Endothelial cell of umbilical vein (primary cell): Measurements from ENCODE around the gene SORCS1. TPM values are rescaled to one million over a fixed set of nuclear protein-coding genes. Genes with fewer than 3 reads are reported as not detected.

Source experiments
- BruUV-seq: library from RNA; stranded (reverse); fragments of 400-500 nt; replicated peaks from 2 replicates; lab custom pipeline; 2021; lab: Mats Ljungman, UMichigan
- CTCF ChIA-PET: fragments of 300-600, 350-600 bp; sonication (Branson Sonifier 250); formaldehyde crosslinking; loops from one replicate; lab custom pipeline; 2021; ENCODE audit warnings: antibody characterized with exemption, inconsistent platforms; lab: Charles Lee
- POLR2A ChIA-PET: fragments of 300-600, 350-600 bp; sonication (Branson Sonifier 250); formaldehyde crosslinking; loops from one replicate; lab custom pipeline; 2021; ENCODE audit warnings: antibody characterized with exemption, inconsistent platforms; lab: Charles Lee
- DNase-seq: peaks from one replicate; pipeline ENCODE4 v3.0.0-alpha.2; 2011; ENCODE audit warnings: low read depth, low spot score
- FAIRE-seq: peaks from 2 replicates; lab custom pipeline; 2011; peaks lifted over from hg19 to GRCh38; lab: Jason Lieb, UNC
- H2AFZ ChIP-seq: 2 replicates; pipeline ENCODE4 v1.6.0; 2012; ENCODE audit warnings: low read depth, low read length, control low read depth, inconsistent platforms
- H3K27ac ChIP-seq: 2 replicates; pipeline ENCODE4 v1.5.1; 2011; ENCODE audit warnings: low read depth, mild to moderate bottlenecking, control low read depth, low read length, moderate library complexity; ENCODE audit not compliant: insufficient read depth
- H3K27me3 ChIP-seq, 2 experiments: 2 replicates each; pipeline versions ENCODE4 v1.6.0 to v1.6.1; 2011; ENCODE audit warnings: low read length in 2 of 2, mixed read lengths in 1 of 2; ENCODE audit not compliant: control insufficient read depth in 2 of 2, insufficient read depth in 2 of 2
- H3K36me3 ChIP-seq, 2 experiments: 2 replicates in 1 of 2; 3 replicates in 1 of 2; pipeline ENCODE4 v1.5.1; 2011; ENCODE audit warnings: low read length in 2 of 2, mild to moderate bottlenecking in 1 of 2, moderate library complexity in 1 of 2; ENCODE audit not compliant: control insufficient read depth in 2 of 2, insufficient read depth in 2 of 2; ENCODE audit errors: extremely low read depth in 1 of 2
- H3K4me1 ChIP-seq: 3 replicates; pipeline ENCODE4 v1.5.1; 2011; ENCODE audit warnings: mild to moderate bottlenecking, low read length; ENCODE audit not compliant: control insufficient read depth, insufficient read depth; ENCODE audit errors: extremely low read depth
- H3K4me2 ChIP-seq: 2 replicates; pipeline ENCODE4 v1.6.1; 2011; ENCODE audit warnings: low read length, control low read depth, mixed read lengths; ENCODE audit not compliant: insufficient read depth
- H3K4me3 ChIP-seq, 3 experiments: fragments of 200-600 bp in 1 of 3; sonication (generic), shearing (Covaris generic) in 1 of 3; replicated peaks in 1 of 3; 2 replicates each; pipeline ENCODE4 v1.5.1; 2011 to 2016; ENCODE audit warnings: control low read depth in 3 of 3, low read length in 3 of 3, mild to moderate bottlenecking in 2 of 3, inconsistent platforms in 1 of 3, low read depth in 1 of 3, moderate library complexity in 1 of 3; ENCODE audit not compliant: insufficient read depth in 1 of 3
- H3K79me2 ChIP-seq: 2 replicates; pipeline ENCODE4 v1.6.0; 2012; ENCODE audit warnings: low read length, inconsistent platforms; ENCODE audit not compliant: control insufficient read depth, insufficient read depth
- H3K9ac ChIP-seq: replicated peaks from 2 replicates; pipeline ENCODE3; 2011; ENCODE audit warnings: low read length, control low read depth; ENCODE audit not compliant: insufficient read depth; ENCODE audit errors: extremely low read depth
- H3K9me1 ChIP-seq: replicated peaks from 3 replicates; pipeline ENCODE4 v1.6.0; 2011; ENCODE audit warnings: mild to moderate bottlenecking, low read length; ENCODE audit not compliant: control insufficient read depth, insufficient read depth; ENCODE audit errors: extremely low read depth
- H3K9me3 ChIP-seq: replicated peaks from 2 replicates; pipeline ENCODE4 v1.5.1; 2012; ENCODE audit warnings: low read length, inconsistent platforms; ENCODE audit not compliant: control insufficient read depth, insufficient read depth
- H4K20me1 ChIP-seq: replicated peaks from 2 replicates; pipeline ENCODE3; 2011; ENCODE audit warnings: mild to moderate bottlenecking, low read length; ENCODE audit not compliant: control insufficient read depth, insufficient read depth; ENCODE audit errors: extremely low read depth
- CTCF ChIP-seq, 2 donors: IDR thresholded peaks; 1 replicate in 1 of 2; 2 replicates in 1 of 2; pipeline ENCODE4 v1.5.1; 2011; ENCODE audit warnings: low read length in 2 of 2, mild to moderate bottlenecking in 2 of 2, moderate library complexity in 2 of 2, control low read depth in 1 of 2, inconsistent platforms in 1 of 2, low read depth in 1 of 2; ENCODE audit not compliant: insufficient read depth in 1 of 2; ENCODE audit errors: extremely low read depth in 1 of 2
- EZH2 ChIP-seq: IDR thresholded peaks from 2 replicates; pipeline ENCODE4 v1.6.1; 2012; ENCODE audit warnings: borderline replicate concordance, low read depth, mild to moderate bottlenecking, moderate library complexity, low read length, inconsistent platforms; ENCODE audit not compliant: severe bottlenecking
- FOS ChIP-seq: IDR thresholded peaks from 2 replicates; pipeline ENCODE4 v1.6.1; 2011; ENCODE audit warnings: mild to moderate bottlenecking, low read length, moderate library complexity, borderline replicate concordance; ENCODE audit not compliant: insufficient read depth
- GATA2 ChIP-seq: IDR thresholded peaks from 2 replicates; pipeline ENCODE4 v1.7.0; 2011; ENCODE audit warnings: low read depth, mild to moderate bottlenecking, moderate library complexity, mixed read lengths, low read length; ENCODE audit not compliant: insufficient read length, insufficient read depth
- JUN ChIP-seq: IDR thresholded peaks from 2 replicates; pipeline ENCODE4 v1.6.1; 2011; ENCODE audit warnings: borderline replicate concordance, low read depth; ENCODE audit not compliant: insufficient read length, insufficient read depth
- MAX ChIP-seq: IDR thresholded peaks from 2 replicates; pipeline ENCODE4 v1.6.1; 2011; ENCODE audit not compliant: insufficient read depth, insufficient read length
- MYC ChIP-seq: IDR thresholded peaks from one replicate; pipeline ENCODE4 v1.6.1; 2011; ENCODE audit warnings: mild to moderate bottlenecking, low read depth, low read length
- POLR2A ChIP-seq: IDR thresholded peaks from 2 replicates; pipeline ENCODE4 v1.6.1; 2012; ENCODE audit warnings: low read depth, mild to moderate bottlenecking, control low read depth, low read length
- POLR2AphosphoS5 ChIP-seq: IDR thresholded peaks from 2 replicates; pipeline ENCODE4 v1.6.1; 2012; ENCODE audit warnings: low read depth, mild to moderate bottlenecking, control low read depth, low read length, moderate library complexity; ENCODE audit not compliant: insufficient read depth
- dilution Hi-C: fragments of 300-500 bp; cut with MboI; formaldehyde crosslinking; loops from one replicate; pipeline ENCODE4 v1.15.0; 2019; ENCODE audit warnings: low sequenced_read_pairs; ENCODE audit not compliant: extremely low pct_ligation_motif_present
- intact Hi-C: fragments of 100-400 bp; cut with micrococcal nuclease; formaldehyde crosslinking; loops from one replicate; pipeline ENCODE4 v1.10.0; 2022
- polyA plus RNA-seq, 4 experiments: library from polyadenylated mRNA; depleted of rRNA in 3 of 4; stranded (reverse) in 3 of 4; unstranded in 1 of 4; fragments of >200 nt; gene quantifications; 2 replicates each; pipeline versions ENCODE4 v1.2.1 to v1.2.3, GENCODE V29; 2011 to 2012; ENCODE audit warnings: missing spikeins in 1 of 4
- total RNA-seq: library from RNA; stranded (reverse); gene quantifications from 2 replicates; pipeline ENCODE4 v1.2.3, GENCODE V29; 2021

SORCS1 gene
- total and polyA plus RNA-seq, 2 donors (not counting 3 experiments of a cell fraction or from before 2014, with no cell fraction given), result not detected

GRCh38 chr10:106825576-106826364, 338.7 kb downstream of the SORCS1 start:
- DNase-seq (no peak), FAIRE-seq (no peak)
- no peaks in the 10 kb centered on the region for H3K36me3 ChIP-seq
- H2AFZ ChIP-seq, result no peak overlapping the region
- H4K20me1 ChIP-seq, result no peaks in the 10 kb centered on the region
- H3K4me1 ChIP-seq, result no peaks in the 10 kb centered on the region
- H3K4me2 ChIP-seq, result no peak overlapping the region
- BruUV-seq, result no TSS peak
- no peak for TF ChIP-seq POLR2AphosphoS5
- no peak for TF ChIP-seq JUN
- no peak for TF ChIP-seq POLR2A
- no peak overlapping the region for H3K9ac ChIP-seq
- intact Hi-C loops, result no loop called here
- H3K79me2 ChIP-seq, result no peaks in the 10 kb centered on the region
- dilution Hi-C loops, result no loop called here
- no peaks in the 10 kb centered on the region for H3K9me1 ChIP-seq
- ChIA-PET CTCF (no interaction called here), POLR2A (no interaction called here)
- H3K27ac ChIP-seq, result no peak overlapping the region
- no peak overlapping the region for H3K4me3 ChIP-seq
- H3K9me3 ChIP-seq, result peaks cover 2% of the 10 kb centered on the region
- no peaks in the 10 kb centered on the region for H3K27me3 ChIP-seq

DNA sequence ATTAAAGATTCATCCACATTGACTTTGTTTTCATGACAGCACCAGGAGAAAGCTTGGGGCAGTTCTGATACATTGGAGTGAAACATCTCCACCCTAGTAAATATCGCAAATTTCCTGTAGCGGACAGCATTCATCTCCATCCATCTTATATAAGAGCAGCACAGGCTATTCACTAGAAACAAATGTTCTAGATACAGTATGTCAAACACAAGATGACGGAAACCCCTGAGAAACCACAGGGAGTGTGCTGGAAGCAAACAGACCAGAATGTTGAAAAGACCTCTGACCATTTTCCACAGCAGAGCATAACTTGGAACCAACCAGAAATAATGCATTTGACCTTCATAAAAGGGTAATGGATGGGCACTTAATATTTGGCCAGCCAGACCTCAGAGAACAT, 343.9 kb downstream of the SORCS1 start:
- dilution Hi-C loops, result no loop called here
- H4K20me1 ChIP-seq, result no peaks in the 10 kb centered on the region
- H3K9me3 ChIP-seq, result no peaks in the 10 kb centered on the region
- H3K4me3 ChIP-seq, result no peak overlapping the region
- no peaks in the 10 kb centered on the region for H3K79me2 ChIP-seq
- no peaks in the 10 kb centered on the region for H3K36me3 ChIP-seq
- no peak overlapping the region for H3K9ac ChIP-seq
- H2AFZ ChIP-seq, result no peak overlapping the region
- DNase-seq (no peak), FAIRE-seq (no peak)
- no peaks in the 10 kb centered on the region for H3K4me1 ChIP-seq
- no peaks in the 10 kb centered on the region for H3K27me3 ChIP-seq
- POLR2A ChIA-PET, result no interaction called here
- CTCF ChIA-PET, result no interaction called here
- intact Hi-C loops, result no loop called here
- H3K27ac ChIP-seq, result no peak overlapping the region
- no peaks in the 10 kb centered on the region for H3K9me1 ChIP-seq
- H3K4me2 ChIP-seq, result no peak overlapping the region
- TF ChIP-seq EZH2 (no peak), JUN (no peak), POLR2A (no peak), MYC (no peak), POLR2AphosphoS5 (no peak), FOS (no peak), GATA2 (no peak), MAX (no peak), CTCF (IDR thresholded peaks at IDR 0.05; ENCODE audit: extremely low read depth in 1 of 2, insufficient read depth in 1 of 2, low read depth in 1 of 2, low read length in 2 of 2) (no peak)
- no TSS peak for BruUV-seq
